Measurements from ENCODE around the gene VWA8.

VWA8 gene

GRCh38 chr13:41775251-41775650 is 185.7 kb downstream of the VWA8 start:
- no peak for DNase-seq (ENCODE audit: extremely low spot score)
- no peak for TF ChIP-seq CTCF (IDR thresholded peaks at IDR 0.05; ENCODE audit: control extremely low read depth, extremely low read depth, low read depth, missing control alignments)
- ChIA-PET CTCF (interaction anchor here (0.7 to 1.1 kb wide), 4 partner anchors 10 to 50 kb away, joined by 3 to 4 read pairs (median 3); no protein-coding TSS in a partner anchor), POLR2A (no interaction called here)

GRCh38 chr13:41774605-41775218 is 186.2 kb downstream of the VWA8 start:
- DNase-seq (ENCODE audit: extremely low spot score) = no peak
- TF ChIP-seq CTCF (IDR thresholded peaks at IDR 0.05; ENCODE audit: control extremely low read depth, extremely low read depth, low read depth, missing control alignments) = no peak
- POLR2A ChIA-PET = no interaction called here
- CTCF ChIA-PET = interaction anchor here (0.7 to 1.1 kb wide), 4 partner anchors 10 to 51 kb away, joined by 3 to 4 read pairs (median 3); no protein-coding TSS in a partner anchor

GRCh38 chr13:41767801-41768200 is 193.1 kb downstream of the VWA8 start:
- no peak for TF ChIP-seq CTCF (IDR thresholded peaks at IDR 0.05; ENCODE audit: control extremely low read depth, extremely low read depth, low read depth, missing control alignments)
- DNase-seq (ENCODE audit: extremely low spot score) = no peak
- ChIA-PET CTCF (interaction anchor here (2.2 kb wide), 1 partner anchor 10 kb away, joined by 5 read pairs; no protein-coding TSS in a partner anchor), POLR2A (no interaction called here)

GRCh38 chr13:41766439-41766838 is 194.5 kb downstream of the VWA8 start:
- POLR2A ChIA-PET = no interaction called here
- DNase-seq (ENCODE audit: extremely low spot score) = no peak
- CTCF ChIA-PET = interaction anchor here (1.2 to 1.3 kb wide), 2 partner anchors 16 to 29 kb away, joined by 3 to 5 read pairs; no protein-coding TSS in a partner anchor
- no peak for TF ChIP-seq CTCF (IDR thresholded peaks at IDR 0.05; ENCODE audit: control extremely low read depth, extremely low read depth, low read depth, missing control alignments)

GRCh38 chr13:41765813-41766212 is 195.1 kb downstream of the VWA8 start:
- ChIA-PET CTCF (interaction anchor here (1.2 to 1.3 kb wide), 2 partner anchors 17 to 28 kb away, joined by 3 to 5 read pairs; no protein-coding TSS in a partner anchor), POLR2A (no interaction called here)
- no peak for DNase-seq (ENCODE audit: extremely low spot score)
- no peak for TF ChIP-seq CTCF (IDR thresholded peaks at IDR 0.05; ENCODE audit: control extremely low read depth, extremely low read depth, low read depth, missing control alignments)

- CTCF ChIA-PET = interaction anchor here (1.3 to 1.9 kb wide), 3 partner anchors 10 to 35 kb away, joined by 3 to 4 read pairs (median 4); no protein-coding TSS in a partner anchor
- no peak for TF ChIP-seq CTCF (IDR thresholded peaks at IDR 0.05; ENCODE audit: control extremely low read depth, extremely low read depth, low read depth, missing control alignments)
- POLR2A ChIA-PET = interaction anchor here (0.5 kb wide), 1 partner anchor 209 kb away, joined by 3 read pairs; no protein-coding TSS in a partner anchor
- no peak for DNase-seq (ENCODE audit: extremely low spot score)
Measured at GRCh38 chr13:41765020-41765419, 195.9 kb downstream of the VWA8 start.
